GM23338 (cell line): Measurements from ENCODE around the gene GALNT16. TPM values are rescaled to one million over a fixed set of nuclear protein-coding genes. Genes with fewer than 3 reads are reported as not detected.

Experiments
- ATAC-seq: fragments of 200-7000 bp; cut with Tn5 transposase; 3 replicates; pipeline ENCODE4 v1.9.1; 2020
- DNase-seq: peaks from one replicate; pipeline ENCODE4 v3.0.0-alpha.2; 2015; ENCODE audit warnings: low spot score
- H2AFZ ChIP-seq: fragments of 200-600 bp; sonication (generic); 2 replicates; pipeline ENCODE4 v1.8.0; 2016; ENCODE audit warnings: antibody characterized with exemption, mild to moderate bottlenecking, moderate library complexity
- H3F3A ChIP-seq: fragments of 200-600 bp; sonication (generic); replicated peaks from 2 replicates; pipeline ENCODE4 v1.8.0; 2017; ENCODE audit warnings: antibody characterized with exemption, mixed run types, low read depth
- H3K27ac ChIP-seq: fragments of 200-600 bp; sonication (generic); 2 replicates; pipeline ENCODE4 v1.6.1; 2016; ENCODE audit warnings: low read depth
- H3K27me3 ChIP-seq: fragments of 200-600 bp; sonication (generic); 2 replicates; pipeline ENCODE4 v1.8.0; 2016; ENCODE audit warnings: mild to moderate bottlenecking, mixed run types, moderate library complexity; ENCODE audit not compliant: insufficient read depth
- H3K36me3 ChIP-seq: fragments of 200-600 bp; sonication (generic); 2 replicates; pipeline ENCODE4 v1.8.0; 2016; ENCODE audit warnings: mild to moderate bottlenecking; ENCODE audit not compliant: insufficient read depth
- H3K4me1 ChIP-seq: fragments of 200-600 bp; sonication (generic); 2 replicates; pipeline ENCODE4 v1.8.0; 2016; ENCODE audit warnings: mild to moderate bottlenecking, moderate library complexity; ENCODE audit not compliant: insufficient read depth
- H3K4me2 ChIP-seq: fragments of 200-600 bp; sonication (generic); 2 replicates; pipeline ENCODE4 v1.7.1; 2017; ENCODE audit warnings: mixed run types
- H3K4me3 ChIP-seq: fragments of 200-600 bp; sonication (generic); 2 replicates; pipeline ENCODE4 v1.6.1; 2016; ENCODE audit warnings: mixed run types
- H3K79me2 ChIP-seq: fragments of 200-600 bp; sonication (generic); replicated peaks from 2 replicates; pipeline ENCODE4 v1.8.0; 2017; ENCODE audit warnings: mild to moderate bottlenecking; ENCODE audit not compliant: insufficient read depth
- H3K9me2 ChIP-seq: fragments of 200-600 bp; sonication (generic); 2 replicates; pipeline ENCODE4 v1.8.0; 2017; ENCODE audit not compliant: insufficient read depth
- H4K20me1 ChIP-seq: fragments of 200-600 bp; sonication (generic); replicated peaks from 2 replicates; pipeline ENCODE4 v1.8.0; 2017; ENCODE audit warnings: mild to moderate bottlenecking; ENCODE audit not compliant: insufficient read depth
- H3K27ac Mint-ChIP-seq: 2 replicates; pipeline ENCODE4 v1.8.0; 2020; ENCODE audit warnings: inconsistent platforms, mild to moderate bottlenecking, moderate library complexity, mixed read lengths
- H3K27me3 Mint-ChIP-seq: 3 replicates; pipeline ENCODE4 v1.8.0; 2022; ENCODE audit warnings: low read depth, mild to moderate bottlenecking, moderate library complexity, mixed read lengths, inconsistent platforms; ENCODE audit not compliant: insufficient read depth, poor library complexity
- H3K36me3 Mint-ChIP-seq: 3 replicates; pipeline ENCODE4 v1.8.0; 2021; ENCODE audit warnings: low read depth, mild to moderate bottlenecking, inconsistent platforms, moderate library complexity, mixed read lengths
- H3K4me1 Mint-ChIP-seq: 3 replicates; pipeline ENCODE4 v1.8.0; 2020; ENCODE audit warnings: mild to moderate bottlenecking, inconsistent platforms, mixed read lengths
- H3K4me3 Mint-ChIP-seq: 3 replicates; pipeline ENCODE4 v1.8.0; 2021; ENCODE audit warnings: moderate library complexity, mild to moderate bottlenecking, inconsistent platforms, mixed read lengths
- H3K9me3 Mint-ChIP-seq: 3 replicates; pipeline ENCODE4 v1.8.0; 2020; ENCODE audit warnings: moderate library complexity, mild to moderate bottlenecking, inconsistent platforms, mixed read lengths
- CREB1 ChIP-seq: fragments of 250-450 bp; sonication (Bioruptor Pico); IDR thresholded peaks from 2 replicates; pipeline ENCODE4 v1.5.0; 2020; ENCODE audit warnings: low read depth, mild to moderate bottlenecking, moderate library complexity
- EZH2 ChIP-seq: fragments of 200-600 bp; sonication (generic); IDR thresholded peaks from one replicate; pipeline ENCODE4 v1.8.0; 2017; ENCODE audit warnings: antibody characterized with exemption, mild to moderate bottlenecking, low read depth; ENCODE audit not compliant: unreplicated experiment
- EZH2phosphoT487 ChIP-seq: fragments of 200-600 bp; sonication (generic); IDR thresholded peaks from one replicate; pipeline ENCODE4 v1.8.1; 2018; ENCODE audit warnings: antibody characterized with exemption; ENCODE audit not compliant: unreplicated experiment
- JUNB ChIP-seq: IDR thresholded peaks from one replicate; pipeline ENCODE4 v1.6.1; 2016; ENCODE audit warnings: antibody characterized with exemption; ENCODE audit not compliant: unreplicated experiment
- POLR2AphosphoS5 ChIP-seq: IDR thresholded peaks from 2 replicates; pipeline ENCODE4 v1.6.1; 2016; ENCODE audit warnings: antibody characterized with exemption, low read depth
- REST ChIP-seq: IDR thresholded peaks from one replicate; pipeline ENCODE4 v1.6.1; 2018; ENCODE audit warnings: antibody characterized with exemption; ENCODE audit not compliant: unreplicated experiment
- STAT1 ChIP-seq: IDR thresholded peaks from one replicate; pipeline ENCODE4 v1.6.1; 2016; ENCODE audit warnings: antibody characterized with exemption; ENCODE audit not compliant: unreplicated experiment
- ZNF331 ChIP-seq: fragments of 250-450 bp; sonication (Bioruptor Pico); IDR thresholded peaks from 2 replicates; pipeline ENCODE4 v1.5.0; 2020; ENCODE audit warnings: low read depth, mild to moderate bottlenecking, moderate library complexity
- polyA plus RNA-seq: library from polyadenylated mRNA; unstranded; fragments of >200 nt; fragmentation: Nextera tagmentation; extraction: Ambion mirVana; gene quantifications from 2 replicates; pipeline ENCODE4 v1.2.1, GENCODE V29; 2016
- total RNA-seq: library from RNA; depleted of rRNA; stranded (reverse); fragments of >200 nt; shearing (Covaris generic); gene quantifications from 2 replicates; pipeline ENCODE4 v1.2.3, GENCODE V29; 2014
- TF ChIP-seq, protein P1 (sequence below): fragments of 250-450 bp; sonication (Bioruptor Pico); IDR thresholded peaks from 2 replicates; pipeline ENCODE4 v1.5.0; 2020; ENCODE audit warnings: mild to moderate bottlenecking, moderate library complexity

GALNT16 gene
- total and polyA plus RNA-seq, 2 experiments from 2014 or later = 1.5 to 2.9 TPM

GRCh38 chr14:69372146-69372545, 112.2 kb downstream of the GALNT16 start:
- Histone ChIP-seq H3F3A (no peaks in the 10 kb centered on the region), H3K79me2 (no peaks in the 10 kb centered on the region), H3K4me2 (no peak overlapping the region), H4K20me1 (peaks cover 12% of the 10 kb centered on the region), H3K9me2 (no peaks in the 10 kb centered on the region), H3K4me1 (no peaks in the 10 kb centered on the region), H3K27ac (no peak overlapping the region), H2AFZ (no peak overlapping the region), H3K36me3 (peaks cover 14% of the 10 kb centered on the region), H3K27me3 (no peaks in the 10 kb centered on the region), H3K4me3 (no peak overlapping the region)
- Mint-ChIP-seq H3K27me3 (peaks cover 5% of the 10 kb centered on the region), H3K36me3 (peaks cover 24% of the 10 kb centered on the region; the same call in 2 of the 3 replicates), H3K9me3 (peaks cover 5% of the 10 kb centered on the region; the same call in 1 of the 3 replicates), H3K27ac (no peak overlapping the region), H3K4me1 (peaks cover 2% of the 10 kb centered on the region; the same call in 1 of the 3 replicates), H3K4me3 (no peak overlapping the region)
- TF ChIP-seq EZH2 (no peak), JUNB (no peak), CREB1 (CRISPR knock-in tag) (no peak)
- no peak for ATAC-seq
- no peak for DNase-seq

DNA sequence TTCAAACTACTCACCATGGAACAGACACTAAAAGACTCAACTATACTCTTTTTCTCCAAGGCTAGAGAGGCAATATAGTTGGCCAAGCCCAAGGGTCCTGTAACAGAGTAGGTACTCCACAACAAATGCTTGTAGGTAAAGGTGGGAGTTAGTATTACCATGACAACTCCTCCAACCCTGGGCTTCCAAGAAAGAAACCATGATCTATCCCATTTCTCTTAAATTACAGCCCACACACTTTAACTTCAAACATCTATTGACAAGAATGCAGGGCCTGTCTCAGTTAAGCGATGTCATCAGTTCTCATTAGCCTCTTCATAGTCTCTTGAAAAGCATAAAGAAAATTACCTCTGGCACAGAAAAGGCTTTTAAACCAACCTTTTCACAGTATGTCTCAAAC, 113.1 kb downstream of the GALNT16 start:
- peaks cover 15% of the 10 kb centered on the region for H3K36me3 ChIP-seq
- H3K4me1 ChIP-seq = no peaks in the 10 kb centered on the region
- ATAC-seq (no peak), DNase-seq (no peak)
- H3K27ac ChIP-seq = no peak overlapping the region
- Mint-ChIP-seq H3K27me3 (peaks cover 5% of the 10 kb centered on the region), H3K9me3 (peaks cover 5% of the 10 kb centered on the region; the same call in 1 of the 3 replicates), H3K27ac (no peak overlapping the region), H3K4me3 (no peak overlapping the region), H3K36me3 (peaks cover 28% of the 10 kb centered on the region; the same call in 2 of the 3 replicates), H3K4me1 (peaks cover 2% of the 10 kb centered on the region; the same call in 1 of the 3 replicates)
- no peaks in the 10 kb centered on the region for H3K9me2 ChIP-seq
- no peaks in the 10 kb centered on the region for H3F3A ChIP-seq
- H4K20me1 ChIP-seq = peaks cover 15% of the 10 kb centered on the region
- no peak overlapping the region for H2AFZ ChIP-seq
- no peak overlapping the region for H3K4me2 ChIP-seq
- no peaks in the 10 kb centered on the region for H3K27me3 ChIP-seq
- no peaks in the 10 kb centered on the region for H3K79me2 ChIP-seq
- TF ChIP-seq ZNF331 (CRISPR knock-in tag) (no peak), EZH2 (no peak), EZH2phosphoT487 (no peak), STAT1 (no peak), REST (no peak), CREB1 (CRISPR knock-in tag) (no peak), POLR2AphosphoS5 (no peak)
- TF ChIP-seq, protein P1, sequence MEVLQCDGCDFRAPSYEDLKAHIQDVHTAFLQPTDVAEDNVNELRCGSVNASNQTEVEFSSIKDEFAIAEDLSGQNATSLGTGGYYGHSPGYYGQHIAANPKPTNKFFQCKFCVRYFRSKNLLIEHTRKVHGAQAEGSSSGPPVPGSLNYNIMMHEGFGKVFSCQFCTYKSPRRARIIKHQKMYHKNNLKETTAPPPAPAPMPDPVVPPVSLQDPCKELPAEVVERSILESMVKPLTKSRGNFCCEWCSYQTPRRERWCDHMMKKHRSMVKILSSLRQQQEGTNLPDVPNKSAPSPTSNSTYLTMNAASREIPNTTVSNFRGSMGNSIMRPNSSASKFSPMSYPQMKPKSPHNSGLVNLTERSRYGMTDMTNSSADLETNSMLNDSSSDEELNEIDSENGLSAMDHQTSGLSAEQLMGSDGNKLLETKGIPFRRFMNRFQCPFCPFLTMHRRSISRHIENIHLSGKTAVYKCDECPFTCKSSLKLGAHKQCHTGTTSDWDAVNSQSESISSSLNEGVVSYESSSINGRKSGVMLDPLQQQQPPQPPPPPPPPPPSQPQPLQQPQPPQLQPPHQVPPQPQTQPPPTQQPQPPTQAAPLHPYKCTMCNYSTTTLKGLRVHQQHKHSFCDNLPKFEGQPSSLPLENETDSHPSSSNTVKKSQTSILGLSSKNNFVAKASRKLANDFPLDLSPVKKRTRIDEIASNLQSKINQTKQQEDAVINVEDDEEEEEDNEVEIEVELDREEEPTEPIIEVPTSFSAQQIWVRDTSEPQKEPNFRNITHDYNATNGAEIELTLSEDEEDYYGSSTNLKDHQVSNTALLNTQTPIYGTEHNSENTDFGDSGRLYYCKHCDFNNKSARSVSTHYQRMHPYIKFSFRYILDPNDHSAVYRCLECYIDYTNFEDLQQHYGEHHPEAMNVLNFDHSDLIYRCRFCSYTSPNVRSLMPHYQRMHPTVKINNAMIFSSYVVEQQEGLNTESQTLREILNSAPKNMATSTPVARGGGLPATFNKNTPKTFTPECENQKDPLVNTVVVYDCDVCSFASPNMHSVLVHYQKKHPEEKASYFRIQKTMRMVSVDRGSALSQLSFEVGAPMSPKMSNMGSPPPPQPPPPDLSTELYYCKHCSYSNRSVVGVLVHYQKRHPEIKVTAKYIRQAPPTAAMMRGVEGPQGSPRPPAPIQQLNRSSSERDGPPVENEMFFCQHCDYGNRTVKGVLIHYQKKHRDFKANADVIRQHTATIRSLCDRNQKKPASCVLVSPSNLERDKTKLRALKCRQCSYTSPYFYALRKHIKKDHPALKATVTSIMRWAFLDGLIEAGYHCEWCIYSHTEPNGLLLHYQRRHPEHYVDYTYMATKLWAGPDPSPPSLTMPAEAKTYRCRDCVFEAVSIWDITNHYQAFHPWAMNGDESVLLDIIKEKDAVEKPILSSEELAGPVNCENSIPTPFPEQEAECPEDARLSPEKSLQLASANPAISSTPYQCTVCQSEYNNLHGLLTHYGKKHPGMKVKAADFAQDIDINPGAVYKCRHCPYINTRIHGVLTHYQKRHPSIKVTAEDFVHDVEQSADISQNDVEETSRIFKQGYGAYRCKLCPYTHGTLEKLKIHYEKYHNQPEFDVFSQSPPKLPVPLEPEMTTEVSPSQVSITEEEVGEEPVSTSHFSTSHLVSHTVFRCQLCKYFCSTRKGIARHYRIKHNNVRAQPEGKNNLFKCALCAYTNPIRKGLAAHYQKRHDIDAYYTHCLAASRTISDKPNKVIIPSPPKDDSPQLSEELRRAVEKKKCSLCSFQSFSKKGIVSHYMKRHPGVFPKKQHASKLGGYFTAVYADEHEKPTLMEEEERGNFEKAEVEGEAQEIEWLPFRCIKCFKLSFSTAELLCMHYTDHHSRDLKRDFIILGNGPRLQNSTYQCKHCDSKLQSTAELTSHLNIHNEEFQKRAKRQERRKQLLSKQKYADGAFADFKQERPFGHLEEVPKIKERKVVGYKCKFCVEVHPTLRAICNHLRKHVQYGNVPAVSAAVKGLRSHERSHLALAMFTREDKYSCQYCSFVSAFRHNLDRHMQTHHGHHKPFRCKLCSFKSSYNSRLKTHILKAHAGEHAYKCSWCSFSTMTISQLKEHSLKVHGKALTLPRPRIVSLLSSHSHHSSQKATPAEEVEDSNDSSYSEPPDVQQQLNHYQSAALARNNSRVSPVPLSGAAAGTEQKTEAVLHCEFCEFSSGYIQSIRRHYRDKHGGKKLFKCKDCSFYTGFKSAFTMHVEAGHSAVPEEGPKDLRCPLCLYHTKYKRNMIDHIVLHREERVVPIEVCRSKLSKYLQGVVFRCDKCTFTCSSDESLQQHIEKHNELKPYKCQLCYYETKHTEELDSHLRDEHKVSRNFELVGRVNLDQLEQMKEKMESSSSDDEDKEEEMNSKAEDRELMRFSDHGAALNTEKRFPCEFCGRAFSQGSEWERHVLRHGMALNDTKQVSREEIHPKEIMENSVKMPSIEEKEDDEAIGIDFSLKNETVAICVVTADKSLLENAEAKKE (CRISPR knock-in tag) = no peak
- H3K4me3 ChIP-seq = no peak overlapping the region
